ENCODE results near the gene LBX1.

The LBX1 gene

GRCh38 chr10:101237982-101238731, 8.9 kb upstream of the LBX1 start:
- Histone ChIP-seq H3K27me3 (ENCODE audit: low read depth, low read length) (0 out of 2 replicates have a peak, but pooled peaks cover 7% of the 10 kb centered on the region), H3K36me3 (replicated peaks; ENCODE audit: low read depth, low read length) (no peaks in the 10 kb centered on the region), H3K79me2 (ENCODE audit: low read length) (no peaks in the 10 kb centered on the region), H3K9me3 (ENCODE audit: insufficient read depth, low read length) (no peaks in the 10 kb centered on the region), H3K4me2 (ENCODE audit: low read length) (no peak overlapping the region), H2AFZ (ENCODE audit: low read depth, low read length) (no peak overlapping the region), H3K9ac (ENCODE audit: low read length) (no peak overlapping the region), H3K27ac (ENCODE audit: low read length) (no peak overlapping the region), H4K20me1 (ENCODE audit: insufficient read depth, low read length) (no peaks in the 10 kb centered on the region), H3K4me1 (ENCODE audit: low read length) (no peaks in the 10 kb centered on the region), H3K4me3 (ENCODE audit: low read length) (no peak overlapping the region)
- TF ChIP-seq CTCF (IDR thresholded peaks at IDR 0.05; ENCODE audit: low read depth, low read length) (no peak), EZH2phosphoT487 (IDR thresholded peaks at IDR 0.05; ENCODE audit: low read depth) (no peak)

- Histone ChIP-seq H3K79me2 (ENCODE audit: low read length) (no peaks in the 10 kb centered on the region), H3K9ac (ENCODE audit: low read length) (no peak overlapping the region), H3K27ac (ENCODE audit: low read length) (no peak overlapping the region), H3K36me3 (replicated peaks; ENCODE audit: low read depth, low read length) (no peaks in the 10 kb centered on the region), H4K20me1 (ENCODE audit: insufficient read depth, low read length) (no peaks in the 10 kb centered on the region), H3K4me3 (ENCODE audit: low read length) (no peak overlapping the region), H3K4me2 (ENCODE audit: low read length) (no peak overlapping the region), H3K4me1 (ENCODE audit: low read length) (no peaks in the 10 kb centered on the region), H3K9me3 (ENCODE audit: insufficient read depth, low read length) (no peaks in the 10 kb centered on the region), H2AFZ (ENCODE audit: low read depth, low read length) (no peak overlapping the region), H3K27me3 (ENCODE audit: low read depth, low read length) (0 out of 2 replicates have a peak, but pooled peaks cover 7% of the 10 kb centered on the region)
- TF ChIP-seq CTCF (IDR thresholded peaks at IDR 0.05; ENCODE audit: low read depth, low read length) (no peak), EZH2phosphoT487 (IDR thresholded peaks at IDR 0.05; ENCODE audit: low read depth) (no peak)
Observed at GRCh38 chr10:101237081-101237981, 8.1 kb upstream of the LBX1 start.

GRCh38 chr10:101236376-101237080, 7.3 kb upstream of the LBX1 start:
- Histone ChIP-seq H3K27ac (ENCODE audit: low read length) (no peak overlapping the region), H3K9me3 (ENCODE audit: insufficient read depth, low read length) (no peaks in the 10 kb centered on the region), H3K4me1 (ENCODE audit: low read length) (no peaks in the 10 kb centered on the region), H2AFZ (ENCODE audit: low read depth, low read length) (no peak overlapping the region), H4K20me1 (ENCODE audit: insufficient read depth, low read length) (no peaks in the 10 kb centered on the region), H3K4me2 (ENCODE audit: low read length) (no peak overlapping the region), H3K9ac (ENCODE audit: low read length) (no peak overlapping the region), H3K36me3 (replicated peaks; ENCODE audit: low read depth, low read length) (no peaks in the 10 kb centered on the region), H3K79me2 (ENCODE audit: low read length) (no peaks in the 10 kb centered on the region), H3K27me3 (ENCODE audit: low read depth, low read length) (0 out of 2 replicates have a peak, but pooled peaks cover 7% of the 10 kb centered on the region), H3K4me3 (ENCODE audit: low read length) (no peak overlapping the region)
- TF ChIP-seq CTCF (IDR thresholded peaks at IDR 0.05; ENCODE audit: low read depth, low read length) (no peak), EZH2phosphoT487 (IDR thresholded peaks at IDR 0.05; ENCODE audit: low read depth) (no peak)

Measured in OCI-LY3 (cell line).